Measurements from ENCODE around the gene ZNF526.

Gene ZNF526

DNA sequence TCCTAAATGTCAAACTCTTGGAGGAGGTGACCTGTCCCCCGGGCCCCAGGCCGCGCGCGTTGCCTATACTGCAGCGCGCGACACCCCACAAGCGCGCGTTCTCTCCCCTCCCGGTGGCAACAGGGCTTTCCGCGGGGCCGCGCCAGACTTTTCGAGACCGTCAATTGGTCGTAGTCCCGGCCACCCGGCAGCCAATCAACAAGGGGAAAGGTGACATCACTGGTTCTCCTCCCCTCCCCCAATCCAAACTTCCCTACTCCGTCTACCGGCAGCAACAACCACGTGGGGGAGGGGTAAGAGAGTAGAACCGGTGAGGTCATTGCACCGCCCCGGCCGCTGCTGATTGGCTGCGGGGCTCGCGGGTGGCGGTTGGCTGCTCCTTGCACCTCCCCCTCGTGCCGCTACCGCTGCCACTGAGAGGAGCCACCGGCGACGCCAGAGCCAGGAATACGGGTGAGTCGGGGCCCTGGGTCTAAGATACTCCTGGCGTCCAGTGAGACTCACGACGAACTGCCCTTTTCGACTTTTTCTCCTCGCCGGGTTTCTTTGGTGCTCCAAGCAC lies 48.1 kb downstream of the ZNF526 start:
- peak; percentile 100 for DNase-seq

DNA sequence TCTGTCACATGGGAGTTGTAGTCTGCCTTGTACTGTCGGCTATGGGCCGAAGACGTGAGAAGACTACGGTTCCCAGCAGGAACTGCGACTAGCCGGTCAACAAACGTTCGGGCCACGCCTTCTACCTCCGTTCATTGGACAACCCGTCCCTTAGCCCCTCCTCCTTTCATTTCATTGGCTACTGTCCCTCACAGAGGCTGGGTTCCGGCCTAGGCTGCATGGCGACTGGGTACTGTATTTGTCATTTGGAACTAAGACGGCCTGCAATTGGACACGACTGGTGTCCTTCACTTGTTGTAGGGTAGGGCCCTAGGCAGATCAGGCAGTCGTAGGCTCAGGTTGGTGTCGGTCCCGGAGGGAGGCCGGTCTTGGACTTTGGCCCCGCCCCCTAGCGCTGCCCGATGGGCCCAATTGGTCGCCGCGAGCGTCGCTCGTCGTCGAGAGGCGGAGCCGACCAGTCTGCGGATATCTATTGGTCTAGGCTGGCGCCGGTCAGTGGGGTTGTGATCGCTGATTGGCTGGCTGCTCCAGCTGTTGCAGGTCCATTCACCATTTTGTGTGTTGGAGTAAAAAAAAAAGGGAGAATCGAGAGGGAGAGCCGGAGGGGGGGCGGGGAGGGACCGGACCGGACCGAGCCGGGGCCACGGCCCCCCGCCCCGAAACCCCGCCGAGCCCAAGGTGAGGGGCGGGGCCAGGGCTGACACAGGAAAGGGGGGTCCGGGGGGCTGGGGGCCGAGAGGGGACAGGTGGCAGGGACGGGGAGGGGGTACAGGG lies 48.8 kb downstream of the ZNF526 start, which contains the start of gene CIC:
CIC (plus strand) TSS at position 549 of the 774 bp plus-strand sequence. CDS start 2,532 bp downstream, outside the sequence.
- peak; percentile 100 for DNase-seq

DNA sequence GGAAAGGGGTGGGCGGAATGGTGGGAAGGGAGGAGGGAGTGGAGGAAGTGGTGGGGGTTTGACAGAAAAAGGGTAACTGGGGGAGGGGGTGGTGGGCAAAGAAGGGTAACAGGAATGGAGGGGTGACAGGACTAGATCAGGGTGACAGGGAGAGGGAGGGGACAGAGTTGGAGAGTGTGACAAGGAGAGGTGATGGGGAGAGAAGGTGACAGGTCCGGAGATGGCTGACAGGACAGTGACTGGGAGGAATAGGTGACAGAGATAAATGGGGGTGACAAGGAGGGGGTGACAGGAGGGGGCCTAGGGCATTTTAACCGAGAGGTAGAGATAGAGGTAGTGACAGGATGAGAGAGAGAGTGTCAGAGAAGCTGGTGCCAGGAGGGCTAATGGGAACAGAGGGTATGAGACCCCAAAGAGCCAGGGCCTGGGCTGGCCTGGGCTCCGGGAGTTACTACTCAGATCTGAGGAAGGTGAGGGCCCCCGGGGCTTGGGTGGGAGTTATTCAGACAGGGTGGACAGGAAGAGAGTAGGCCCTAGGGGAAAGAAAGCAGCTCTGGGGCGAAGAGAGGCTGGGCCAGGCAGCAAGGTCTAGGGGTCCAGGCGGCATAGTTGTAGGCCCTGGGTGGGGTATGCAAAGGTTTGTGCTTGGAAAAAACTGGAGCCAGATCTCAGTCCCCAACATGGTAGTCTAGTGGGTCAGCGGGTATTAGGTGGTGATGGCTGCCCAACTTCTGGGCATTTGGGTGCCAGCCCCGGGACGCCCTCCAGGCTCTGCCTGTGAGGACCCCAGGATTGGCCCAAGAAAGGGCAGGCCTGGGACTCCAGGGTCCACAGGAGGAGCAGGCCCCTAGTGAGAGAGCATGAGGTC lies 49.6 kb downstream of the ZNF526 start:
- no peak for DNase-seq

DNA sequence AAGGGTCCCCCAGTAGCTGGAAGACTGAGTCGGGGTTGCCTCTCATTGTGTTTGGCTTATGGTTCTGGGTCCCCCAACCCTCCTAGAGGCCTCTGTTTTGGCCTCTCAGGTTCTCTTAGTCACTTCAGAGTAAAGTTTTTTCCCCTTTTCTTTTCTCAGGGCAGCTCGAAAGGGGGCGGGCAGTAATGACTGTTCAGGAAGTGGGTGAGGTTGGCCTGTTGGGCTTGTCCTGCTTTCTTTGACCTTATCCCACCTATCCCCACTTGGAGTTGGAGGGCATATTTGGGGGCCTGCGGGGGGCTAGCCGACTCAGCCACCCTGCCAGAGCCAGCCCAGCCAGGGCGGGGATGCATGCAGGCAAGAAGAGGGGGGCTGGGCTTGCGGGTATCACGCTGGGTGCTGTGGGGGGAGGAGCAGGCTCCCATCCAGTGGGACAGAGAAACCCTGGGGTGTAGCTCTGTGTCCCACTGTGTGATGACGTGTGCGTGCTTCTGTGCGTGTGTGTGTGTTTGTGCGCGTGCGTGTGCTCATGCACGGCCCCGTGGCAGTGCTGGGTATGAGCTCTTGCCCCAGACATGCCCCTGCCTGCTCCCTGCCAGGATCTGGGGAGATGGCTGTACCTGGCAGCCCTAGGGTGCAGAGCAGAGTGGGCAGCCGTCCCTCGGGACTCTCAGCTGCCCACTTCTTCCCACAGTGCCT lies 50.4 kb downstream of the ZNF526 start:
- peak; percentile 73 for DNase-seq

DNA sequence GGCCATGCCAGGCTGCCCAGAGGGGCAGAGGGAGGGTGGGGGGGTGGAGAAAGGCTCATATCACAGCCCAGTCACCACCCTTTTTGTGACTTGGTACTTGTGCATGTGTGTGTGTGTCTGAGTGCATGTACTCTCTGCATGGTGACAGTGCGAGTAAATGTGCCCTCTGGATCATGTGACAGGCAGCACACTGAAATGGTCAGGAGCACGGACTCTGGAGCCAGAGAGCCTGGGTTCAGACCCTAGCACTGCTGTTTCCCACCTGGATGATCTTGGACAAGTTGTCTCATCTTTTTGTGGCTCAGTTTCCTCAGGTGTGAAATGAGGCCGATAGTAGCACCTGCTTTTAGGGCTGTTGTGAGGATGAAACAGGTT lies 50.9 kb downstream of the ZNF526 start:
- no peak for DNase-seq

DNA sequence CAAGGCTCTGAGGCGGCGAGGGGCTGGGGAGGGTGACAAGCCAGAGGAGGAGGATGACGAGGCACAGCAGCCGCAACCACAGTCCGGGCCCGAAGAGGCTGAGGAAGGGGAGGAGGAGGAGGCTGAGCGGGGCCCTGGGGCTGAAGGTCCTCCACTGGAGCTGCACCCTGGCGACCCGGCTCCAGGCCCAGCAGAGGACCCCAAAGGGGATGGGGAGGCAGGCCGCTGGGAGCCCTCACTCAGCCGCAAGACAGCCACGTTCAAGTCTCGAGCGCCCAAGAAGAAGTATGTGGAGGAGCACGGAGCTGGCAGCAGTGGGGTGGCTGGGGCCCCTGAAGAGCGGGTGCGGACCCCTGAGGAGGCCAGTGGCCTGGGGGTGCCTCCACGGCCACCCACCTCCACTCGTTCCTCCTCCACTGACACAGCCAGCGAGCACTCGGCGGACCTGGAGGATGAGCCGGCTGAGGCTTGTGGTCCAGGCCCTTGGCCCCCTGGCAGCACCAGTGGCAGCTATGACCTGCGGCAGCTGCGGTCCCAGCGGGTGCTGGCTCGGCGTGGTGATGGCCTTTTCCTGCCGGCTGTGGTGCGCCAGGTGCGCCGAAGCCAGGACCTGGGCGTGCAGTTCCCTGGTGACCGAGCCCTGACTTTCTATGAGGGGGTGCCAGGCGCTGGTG lies 51.9 kb downstream of the ZNF526 start:
- no peak for DNase-seq

DNA sequence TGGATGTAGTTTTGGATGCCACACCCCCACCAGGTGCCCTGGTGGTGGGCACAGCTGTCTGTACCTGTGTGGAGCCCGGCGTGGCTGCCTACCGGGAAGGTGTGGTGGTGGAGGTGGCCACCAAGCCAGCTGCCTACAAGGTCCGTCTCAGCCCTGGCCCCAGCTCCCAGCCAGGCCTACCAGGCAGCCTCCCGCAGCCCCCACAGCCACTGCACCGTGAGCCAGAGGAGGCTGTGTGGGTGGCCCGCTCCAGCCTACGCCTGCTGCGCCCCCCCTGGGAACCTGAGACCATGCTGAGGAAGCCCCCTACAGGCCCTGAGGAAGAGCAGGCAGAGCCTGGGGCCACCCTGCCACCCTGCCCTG lies 52.4 kb downstream of the ZNF526 start:
- no peak for DNase-seq

DNA sequence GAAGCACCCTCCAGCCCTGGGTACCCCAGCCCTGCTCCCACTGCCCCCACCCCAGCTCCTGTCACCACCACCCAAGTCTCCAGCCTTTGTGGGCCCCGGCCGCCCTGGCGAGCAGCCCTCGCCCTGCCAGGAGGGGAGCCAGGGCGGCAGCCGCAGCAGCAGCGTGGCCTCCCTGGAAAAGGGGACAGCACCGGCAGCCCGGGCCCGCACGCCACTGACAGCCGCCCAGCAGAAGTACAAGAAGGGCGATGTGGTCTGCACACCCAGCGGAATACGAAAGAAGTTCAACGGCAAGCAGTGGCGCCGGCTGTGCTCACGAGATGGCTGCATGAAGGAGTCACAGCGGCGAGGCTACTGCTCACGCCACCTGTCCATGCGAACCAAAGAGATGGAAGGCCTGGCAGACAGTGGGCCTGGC lies 52.9 kb downstream of the ZNF526 start:
- DNase-seq, result no peak

DNA sequence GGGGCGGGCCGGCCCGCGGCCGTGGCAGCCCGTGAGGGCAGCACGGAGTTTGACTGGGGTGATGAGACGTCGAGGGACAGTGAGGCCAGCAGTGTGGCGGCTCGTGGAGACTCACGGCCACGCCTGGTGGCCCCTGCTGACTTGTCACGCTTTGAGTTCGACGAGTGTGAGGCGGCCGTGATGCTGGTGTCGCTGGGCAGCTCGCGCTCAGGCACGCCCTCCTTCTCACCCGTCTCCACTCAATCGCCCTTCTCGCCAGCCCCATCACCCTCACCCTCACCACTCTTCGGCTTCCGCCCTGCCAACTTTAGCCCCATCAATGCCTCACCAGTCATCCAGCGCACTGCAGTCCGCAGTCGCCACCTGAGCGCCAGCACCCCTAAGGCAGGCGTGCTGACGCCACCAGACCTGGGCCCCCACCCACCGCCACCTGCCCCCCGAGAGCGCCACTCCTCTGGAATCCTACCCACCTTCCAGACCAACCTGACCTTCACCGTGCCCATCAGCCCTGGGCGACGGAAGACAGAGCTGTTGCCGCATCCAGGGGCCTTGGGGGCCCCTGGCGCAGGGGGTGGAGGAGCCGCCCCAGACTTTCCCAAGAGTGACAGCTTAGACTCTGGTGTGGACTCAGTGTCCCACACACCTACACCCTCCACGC lies 53.4 kb downstream of the ZNF526 start:
- no peak for DNase-seq

DNA sequence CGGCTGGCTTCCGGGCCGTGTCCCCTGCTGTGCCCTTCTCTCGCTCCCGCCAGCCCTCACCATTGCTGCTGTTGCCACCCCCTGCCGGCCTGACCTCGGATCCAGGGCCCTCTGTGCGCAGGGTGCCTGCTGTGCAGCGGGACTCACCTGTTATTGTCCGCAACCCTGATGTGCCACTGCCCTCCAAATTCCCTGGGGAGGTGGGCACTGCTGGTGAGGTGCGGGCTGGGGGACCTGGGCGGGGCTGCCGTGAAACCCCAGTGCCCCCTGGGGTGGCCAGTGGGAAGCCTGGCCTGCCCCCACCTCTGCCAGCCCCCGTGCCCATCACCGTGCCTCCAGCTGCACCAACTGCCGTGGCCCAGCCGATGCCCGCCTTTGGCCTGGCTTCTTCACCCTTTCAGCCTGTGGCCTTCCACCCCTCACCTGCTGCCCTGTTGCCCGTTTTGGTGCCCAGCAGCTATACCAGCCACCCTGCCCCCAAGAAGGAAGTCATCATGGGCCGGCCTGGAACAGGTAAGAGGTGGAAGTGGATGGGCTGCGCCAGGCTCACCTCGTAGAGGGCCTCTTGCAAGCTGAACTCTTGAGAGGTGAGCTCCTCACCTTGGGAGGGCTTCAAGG lies 54.1 kb downstream of the ZNF526 start:
- DNase-seq, result no peak

DNA sequence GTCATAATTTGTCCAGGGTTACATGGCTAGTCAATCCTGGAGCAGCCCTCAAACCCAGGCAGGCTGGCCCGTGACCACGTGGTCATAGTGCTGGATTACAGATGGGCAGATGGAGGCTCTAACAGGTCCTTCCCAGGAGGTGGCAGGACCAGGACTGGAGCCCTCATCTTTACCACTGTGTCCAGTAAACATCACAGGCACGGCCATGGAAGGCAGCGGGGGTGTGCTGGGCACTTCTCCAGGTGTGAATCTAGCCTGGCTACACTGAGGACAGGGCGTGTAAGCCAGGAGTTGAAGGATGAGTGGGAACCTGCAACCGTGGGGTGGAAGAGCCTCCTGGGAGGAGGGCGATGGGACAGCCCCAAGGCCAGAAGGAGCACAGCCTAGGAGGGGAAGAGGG lies 55.0 kb downstream of the ZNF526 start:
- DNase-seq, result no peak

DNA sequence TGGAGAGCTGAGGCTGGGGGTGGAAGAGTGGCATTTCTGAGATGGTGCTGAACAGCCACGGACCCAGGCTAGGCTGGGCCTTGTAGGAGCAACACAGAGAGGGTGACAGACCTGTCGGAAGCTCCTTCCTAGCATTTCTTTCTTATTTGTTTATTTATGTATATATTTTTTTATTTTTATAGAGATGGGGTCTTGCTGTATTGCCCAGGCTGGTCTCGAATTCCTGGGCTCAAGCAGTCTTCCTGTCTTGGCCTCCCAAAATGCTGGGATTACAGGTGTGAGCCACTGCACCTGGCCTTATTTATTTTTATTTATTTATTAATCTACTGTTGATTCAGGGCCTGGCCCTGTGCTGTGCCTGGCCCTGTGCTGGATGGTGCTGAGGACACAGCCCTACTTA lies 55.4 kb downstream of the ZNF526 start:
- no peak for DNase-seq

DNA sequence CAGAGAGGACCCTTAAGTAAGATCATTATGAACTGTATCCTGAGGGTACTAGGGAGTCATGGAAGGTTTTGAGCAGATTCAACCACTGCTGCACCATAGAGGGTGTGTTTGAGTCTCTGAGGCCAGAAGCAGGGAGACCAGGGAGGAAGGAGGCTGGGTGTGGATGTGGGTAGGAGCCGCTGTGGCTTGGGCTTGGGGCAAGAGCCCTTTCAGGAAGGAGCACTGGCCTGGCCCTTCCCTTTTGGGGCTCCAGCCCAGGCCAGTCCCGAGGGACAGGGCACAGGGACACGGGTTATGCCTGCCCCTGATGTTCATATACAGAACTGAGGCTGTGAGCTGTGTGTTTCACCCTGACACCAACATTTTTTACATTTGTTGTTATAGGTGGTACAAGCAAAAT lies 56.2 kb downstream of the ZNF526 start:
- DNase-seq, result no peak

DNA sequence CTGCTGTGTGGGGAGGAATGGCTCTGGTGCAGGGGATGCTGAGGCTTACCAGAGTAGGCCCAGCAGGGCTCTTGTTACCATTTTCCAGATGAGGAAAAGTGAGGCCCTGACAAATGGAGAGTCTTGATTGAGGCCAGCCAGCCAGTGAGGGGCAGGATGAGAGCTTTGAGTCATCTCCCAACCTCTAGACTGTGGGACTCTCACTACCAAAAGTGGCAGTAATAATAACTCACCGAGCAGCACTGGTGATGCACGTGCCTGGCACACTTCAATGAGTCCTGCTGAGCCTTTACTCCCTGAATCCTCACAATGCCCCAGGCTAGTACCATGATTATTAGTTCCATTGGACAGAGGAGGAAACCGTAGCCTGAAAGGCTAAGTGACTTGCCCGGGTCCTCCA lies 56.7 kb downstream of the ZNF526 start:
- DNase-seq, result no peak
